Activated CD4-positive, alpha-beta T cell treated with anti-CD3 and anti-CD28 coated beads for 24 hours (primary cell): ENCODE measurements around the gene CXXC1.
A peak's percentile ranks its signal among the peaks of the same experiment; 100 is the strongest.
"Not testable (repeated sequence)": the region's sequence is repeated elsewhere in the genome, so short reads cannot be mapped to it uniquely, and the experiment has no call there.

Experiments
- DNase-seq, 2 donors: peaks; one replicate each; pipeline ENCODE4 v3.0.0-alpha.2; 2020; ENCODE audit warnings: low read depth in 2 of 2

Gene CXXC1

GRCh38 chr18:50297621-50298442 is 10.3 kb upstream of the CXXC1 start:
- DNase-seq, result peak; percentile 31 to 54

GRCh38 chr18:50293039-50293438 is 5.5 kb upstream of the CXXC1 start:
- no peak for DNase-seq

- DNase-seq, result no peak
These were observed 1.6 kb upstream of the CXXC1 start for GRCh38 chr18:50289108-50289443.

- DNase-seq, result not testable (repeated sequence)
These were observed 1.0 kb upstream of the CXXC1 start for GRCh38 chr18:50288348-50289107.

- no peak for DNase-seq
These were observed 458 bp downstream of the CXXC1 start for GRCh38 chr18:50287028-50287440.

GRCh38 chr18:50286391-50287027 is 983 bp downstream of the CXXC1 start:
- no peak for DNase-seq

GRCh38 chr18:50285631-50286321 is 1.7 kb downstream of the CXXC1 start:
- no peak for DNase-seq

- DNase-seq, result no peak
These were observed 2.4 kb downstream of the CXXC1 start for GRCh38 chr18:50285071-50285470.

- DNase-seq, result no peak
These were observed 3.1 kb downstream of the CXXC1 start for GRCh38 chr18:50284255-50284885.

- no peak for DNase-seq
These were observed 3.9 kb downstream of the CXXC1 start for GRCh38 chr18:50283469-50284209.

- no peak for DNase-seq
These were observed 4.8 kb downstream of the CXXC1 start for GRCh38 chr18:50282521-50283335.

- no peak for DNase-seq
These were observed 5.4 kb downstream of the CXXC1 start for GRCh38 chr18:50281972-50282520.

- DNase-seq, result peak; percentile 89 to 92
These were observed 6.1 kb downstream of the CXXC1 start, which contains the start of gene MBD1 for GRCh38 chr18:50281295-50281971. Gene MBD1, minus strand, starts transcription at chr18:50281523. Its CDS starts 1,531 bp downstream, at chr18:50279992.

- DNase-seq, result no peak
These were observed 6.7 kb downstream of the CXXC1 start for GRCh38 chr18:50280707-50281294.

GRCh38 chr18:50279752-50280151 is 7.7 kb downstream of the CXXC1 start:
- DNase-seq, result no peak

GRCh38 chr18:50277942-50278341 is 9.6 kb downstream of the CXXC1 start:
- DNase-seq, result no peak

GRCh38 chr18:50276452-50276851 is 11.0 kb downstream of the CXXC1 start:
- DNase-seq, result no peak

GRCh38 chr18:50275503-50276036 is 11.9 kb downstream of the CXXC1 start:
- no peak for DNase-seq
